PC-9 (cell line): ENCODE results near the gene CFL2.

Experiments
- EZH2 ChIP-seq: fragments of 200-600 bp; sonication (generic); IDR thresholded peaks from 2 replicates; pipeline ENCODE4 v1.8.0; 2017; ENCODE audit warnings: antibody characterized with exemption, low read depth
- TF ChIP-seq, protein P1 (sequence below): fragments of 200-600 bp; sonication (generic); conservative IDR thresholded peaks from 2 replicates; pipeline ENCODE4 v1.6.1; 2017; ENCODE audit warnings: mixed run types, antibody characterized with exemption, mild to moderate bottlenecking, moderate library complexity

DNA sequence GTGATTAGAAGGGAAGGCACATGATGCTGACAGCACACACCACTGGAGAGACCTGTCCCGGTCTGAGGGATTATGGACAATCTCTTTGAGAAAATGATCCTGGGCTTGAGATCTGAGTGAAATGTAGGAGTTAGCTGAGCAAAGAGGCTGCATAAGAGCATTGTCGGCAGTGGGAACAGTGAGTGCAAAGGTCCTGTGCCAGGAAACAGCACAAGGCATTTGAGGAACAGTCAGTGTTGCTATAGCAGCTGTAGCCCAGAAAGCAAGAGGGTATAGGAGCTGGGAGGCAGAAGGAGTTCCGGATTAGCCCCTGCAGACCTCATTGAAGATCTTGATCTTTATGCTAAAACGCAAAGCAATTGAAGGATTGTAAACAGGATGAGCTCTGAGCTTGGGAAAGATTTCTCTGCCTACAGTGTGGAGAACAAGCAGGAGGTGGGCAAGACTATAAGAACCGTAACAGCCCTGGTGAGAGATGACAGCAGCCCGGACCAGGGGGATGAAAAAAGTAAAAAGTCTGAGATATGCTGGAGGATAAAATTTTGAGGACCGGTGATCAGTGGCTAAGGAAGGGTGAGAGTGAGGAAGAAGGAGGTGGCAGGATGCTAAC, 28.5 kb downstream of the CFL2 start:
- no peak for TF ChIP-seq EZH2
- TF ChIP-seq, protein P1, sequence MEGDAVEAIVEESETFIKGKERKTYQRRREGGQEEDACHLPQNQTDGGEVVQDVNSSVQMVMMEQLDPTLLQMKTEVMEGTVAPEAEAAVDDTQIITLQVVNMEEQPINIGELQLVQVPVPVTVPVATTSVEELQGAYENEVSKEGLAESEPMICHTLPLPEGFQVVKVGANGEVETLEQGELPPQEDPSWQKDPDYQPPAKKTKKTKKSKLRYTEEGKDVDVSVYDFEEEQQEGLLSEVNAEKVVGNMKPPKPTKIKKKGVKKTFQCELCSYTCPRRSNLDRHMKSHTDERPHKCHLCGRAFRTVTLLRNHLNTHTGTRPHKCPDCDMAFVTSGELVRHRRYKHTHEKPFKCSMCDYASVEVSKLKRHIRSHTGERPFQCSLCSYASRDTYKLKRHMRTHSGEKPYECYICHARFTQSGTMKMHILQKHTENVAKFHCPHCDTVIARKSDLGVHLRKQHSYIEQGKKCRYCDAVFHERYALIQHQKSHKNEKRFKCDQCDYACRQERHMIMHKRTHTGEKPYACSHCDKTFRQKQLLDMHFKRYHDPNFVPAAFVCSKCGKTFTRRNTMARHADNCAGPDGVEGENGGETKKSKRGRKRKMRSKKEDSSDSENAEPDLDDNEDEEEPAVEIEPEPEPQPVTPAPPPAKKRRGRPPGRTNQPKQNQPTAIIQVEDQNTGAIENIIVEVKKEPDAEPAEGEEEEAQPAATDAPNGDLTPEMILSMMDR: no peak
